K562 (cell line): ENCODE results near the gene PCBP3. TPM values are rescaled to one million over a fixed set of nuclear protein-coding genes. Genes with fewer than 3 reads are reported as not detected.

Source experiments
- ATAC-seq: fragments of 200-7000 bp; cut with Tn5 transposase; 3 replicates; pipeline ENCODE4 v1.9.1; 2020; ENCODE audit warnings: moderate library complexity
- BruUV-seq: library from RNA; stranded (reverse); fragments of 400-500 nt; replicated peaks from 2 replicates; lab custom pipeline; 2021; lab: Mats Ljungman, UMichigan
- CTCF ChIA-PET: fragments of 300-600 bp; formaldehyde crosslinking; extraction: SDS; loops from one replicate; lab custom pipeline; 2021; ENCODE audit warnings: low intra/inter-chr PET ratio; lab: Yijun Ruan, JAX
- POLR2A ChIA-PET: fragments of 300-600, 350-650 bp; sonication (Branson Sonifier 250); formaldehyde crosslinking; extraction: SDS; loops from one replicate; lab custom pipeline; 2021; ENCODE audit warnings: antibody characterized with exemption, inconsistent platforms; lab: Yijun Ruan, JAX
- DNase-seq, 4 experiments: peaks; one replicate each; pipeline versions ENCODE4 v3.0.0 to v3.0.0-alpha.2; 2011 to 2018; ENCODE audit warnings: low spot score in 3 of 4, mixed read lengths in 3 of 4; ENCODE audit errors: extremely low read depth in 1 of 4
- FAIRE-seq: peaks from 2 replicates; lab custom pipeline; 2011; peaks lifted over from hg19 to GRCh38; lab: Jason Lieb, UNC
- H2AFZ ChIP-seq: 2 replicates; pipeline ENCODE4 v1.6.0; 2011; ENCODE audit warnings: low read depth, low read length, control low read depth, inconsistent platforms
- H3K27ac ChIP-seq: fragments of 200-600 bp; 3 replicates; pipeline ENCODE4 v1.8.0; 2011; ENCODE audit warnings: low read depth, mild to moderate bottlenecking, control low read depth, inconsistent platforms, low read length, moderate library complexity, mixed read lengths; ENCODE audit errors: extremely low read depth
- H3K27me3 ChIP-seq, 2 experiments: fragments of 300-600 bp in 1 of 2; 2 replicates in 1 of 2; 3 replicates in 1 of 2; pipeline versions ENCODE4 v1.6.0 to v1.8.0; 2011; ENCODE audit warnings: inconsistent platforms in 2 of 2, low read length in 2 of 2, mild to moderate bottlenecking in 1 of 2, mixed read lengths in 1 of 2, moderate library complexity in 1 of 2; ENCODE audit not compliant: control insufficient read depth in 2 of 2, insufficient read depth in 2 of 2
- H3K36me3 ChIP-seq: fragments of 300-600 bp; 3 replicates; pipeline ENCODE4 v1.8.0; 2011; ENCODE audit warnings: mild to moderate bottlenecking, low read length, inconsistent platforms; ENCODE audit not compliant: control insufficient read depth, insufficient read depth
- H3K4me1 ChIP-seq, 2 experiments: fragments of 200-600 bp in 1 of 2; replicated peaks in 1 of 2; 2 replicates in 1 of 2; 3 replicates in 1 of 2; pipeline versions ENCODE4 v1.5.1 to v1.8.0; 2011; ENCODE audit warnings: inconsistent platforms in 2 of 2, low read length in 2 of 2, mild to moderate bottlenecking in 1 of 2, mixed read lengths in 1 of 2, moderate library complexity in 1 of 2; ENCODE audit not compliant: control insufficient read depth in 2 of 2, insufficient read depth in 2 of 2
- H3K4me2 ChIP-seq: 2 replicates; pipeline ENCODE4 v1.6.1; 2011; ENCODE audit warnings: low read length, control low read depth, inconsistent platforms, mixed read lengths; ENCODE audit not compliant: insufficient read depth
- H3K4me3 ChIP-seq: fragments of 200-600 bp; sonication (generic), shearing (Covaris generic); 2 replicates; pipeline ENCODE4 v1.5.1; 2016; ENCODE audit warnings: control low read depth, inconsistent platforms
- H3K79me2 ChIP-seq: fragments of 200-600 bp; 3 replicates; pipeline ENCODE4 v1.8.0; 2011; ENCODE audit warnings: low read length, inconsistent platforms; ENCODE audit not compliant: control insufficient read depth, insufficient read depth
- H3K9ac ChIP-seq, 2 experiments: 2 replicates each; pipeline versions ENCODE4 v1.6.0 to v1.6.1; 2011; ENCODE audit warnings: low read depth in 2 of 2, low read length in 2 of 2, control low read depth in 1 of 2, inconsistent platforms in 1 of 2, mild to moderate bottlenecking in 1 of 2, mixed read lengths in 1 of 2; ENCODE audit not compliant: insufficient read depth in 1 of 2
- H3K9me1 ChIP-seq: one replicate; pipeline ENCODE4 v1.6.0; 2011; ENCODE audit warnings: inconsistent platforms, mild to moderate bottlenecking, low read length, moderate library complexity; ENCODE audit not compliant: control insufficient read depth, insufficient read depth
- H3K9me3 ChIP-seq: replicated peaks from 2 replicates; pipeline ENCODE4 v1.5.1; 2011; ENCODE audit warnings: low read depth, low read length, inconsistent platforms; ENCODE audit not compliant: control insufficient read depth, insufficient read depth
- H4K20me1 ChIP-seq: replicated peaks from 2 replicates; pipeline ENCODE4 v1.6.1; 2011; ENCODE audit warnings: low read length, inconsistent platforms, mixed read lengths; ENCODE audit not compliant: control insufficient read depth, insufficient read depth
- ATF7 ChIP-seq: fragments of 450-650 bp; IDR thresholded peaks from 2 replicates; pipeline ENCODE4 v1.7.1; 2014; ENCODE audit warnings: mild to moderate bottlenecking, moderate library complexity
- MLLT1 ChIP-seq, 2 experiments: fragments of 450-650 bp; IDR thresholded peaks; 2 replicates each; pipeline ENCODE4 v1.6.1; 2016
- PREB ChIP-seq: sonication (generic); formaldehyde crosslinking; IDR thresholded peaks from 2 replicates; pipeline ENCODE4 v1.8.1; 2023; ENCODE audit warnings: mild to moderate bottlenecking, missing genetic modification reagents
- RBBP5 ChIP-seq: fragments of 200-600 bp; sonication (generic); IDR thresholded peaks from 2 replicates; pipeline ENCODE4 v1.6.1; 2012; ENCODE audit warnings: borderline replicate concordance, mild to moderate bottlenecking, low read length, control low read depth, inconsistent platforms; ENCODE audit not compliant: insufficient read depth, poor library complexity, severe bottlenecking
- RBM17 ChIP-seq: fragments of 200-400 bp; formaldehyde crosslinking; IDR thresholded peaks from 2 replicates; pipeline ENCODE4 v1.6.1; 2017; ENCODE audit warnings: low read depth, mild to moderate bottlenecking, low read length, borderline replicate concordance
- SMAD2 ChIP-seq: fragments of 150-350 bp; IDR thresholded peaks from 2 replicates; pipeline ENCODE4 v1.6.1; 2014; ENCODE audit warnings: low read depth, mild to moderate bottlenecking, low read length
- ZNF184 ChIP-seq: sonication (generic); formaldehyde crosslinking; IDR thresholded peaks from 2 replicates; pipeline ENCODE4 v1.5.0; 2020; ENCODE audit warnings: missing genetic modification reagents
- ZNF407 ChIP-seq: fragments of 450-650 bp; IDR thresholded peaks from 2 replicates; pipeline ENCODE4 v1.6.1; 2016; ENCODE audit warnings: low read depth
- WGBS: fragments of 100-300 bp; shearing (Covaris generic); methylation state at CpG from one replicate; pipeline ENCODE4 v1.1.6; 2016; ENCODE audit warnings: low coverage, mixed read lengths; ENCODE audit not compliant: insufficient coverage; ENCODE audit errors: missing lambda C conversion rate; 5-methylcytosine and 5-hydroxymethylcytosine counted together
- in situ Hi-C: fragments of 300-500 bp; cut with MboI; formaldehyde crosslinking; loops from 4 replicates; pipeline ENCODE4 v1.15.0; 2018; ENCODE audit warnings: inconsistent platforms, mixed read lengths
- intact Hi-C: fragments of 100-400 bp; cut with micrococcal nuclease; formaldehyde crosslinking; loops from 2 replicates; pipeline ENCODE4 v1.14.2; 2022
- polyA plus RNA-seq, 8 experiments: library from polyadenylated mRNA; depleted of rRNA in 4 of 8; stranded (reverse) in 5 of 8; unstranded in 3 of 8; fragments of >200 nt; fragmentation: Nextera tagmentation in 2 of 8; fragmentation: Illumina TruSeq in 1 of 8; extraction: Ambion mirVana in 2 of 8; extraction: Trizol in 1 of 8; gene quantifications; 2 replicates each; pipeline versions ENCODE4 v1.2.1 to v1.2.3, GENCODE V29; 2011 to 2014; ENCODE audit warnings: inconsistent platforms in 1 of 8, missing spikeins in 1 of 8
- total RNA-seq, 7 experiments: library from RNA; depleted of rRNA in 6 of 7; stranded (reverse); fragments of >200 nt in 6 of 7; fragmentation: Illumina TruSeq in 2 of 7; extraction: Trizol in 2 of 7; gene quantifications; 2 replicates each; pipeline versions ENCODE4 v1.2.1 to v1.2.3, GENCODE V29; 2011 to 2021; ENCODE audit warnings: low replicate concordance in 1 of 7

The PCBP3 gene
- total and polyA plus RNA-seq, 9 of the 15 experiments (the other 6 are each of a cell fraction or from before 2014, with no cell fraction given) = 0.18 TPM; not detected in 8

- TF ChIP-seq MLLT1 (IDR thresholded peaks at IDR 0.05) = no peak
Observed at GRCh38 chr21:45823100-45823681, 179.7 kb downstream of the PCBP3 start (continued).

GRCh38 chr21:45824546-45825215 is 181.2 kb downstream of the PCBP3 start:
- intact Hi-C loops (loop anchor here (5.0 kb wide), 1 partner anchor 377 kb away; no protein-coding TSS in a partner anchor), in situ Hi-C loops (loop anchor here (10.0 to 25.0 kb wide), 3 partner anchors 520 to 862 kb away; no protein-coding TSS in a partner anchor)
- no peak for FAIRE-seq
- Histone ChIP-seq H2AFZ (no peak overlapping the region), H3K4me3 (no peak overlapping the region), H3K4me1 (peaks cover 0 to 6% of the 10 kb centered on the region in 2 experiments; a peak in 2 of 5 replicates), H3K27me3 (peaks cover 54 to 78% of the 10 kb centered on the region in 2 experiments), H3K9ac (no peak overlapping the region), H3K79me2 (no peaks in the 10 kb centered on the region), H3K4me2 (no peak overlapping the region), H4K20me1 (peaks cover 24% of the 10 kb centered on the region), H3K36me3 (no peaks in the 10 kb centered on the region), H3K27ac (no peak overlapping the region), H3K9me1 (no peaks in the 10 kb centered on the region), H3K9me3 (no peaks in the 10 kb centered on the region)
- ATAC-seq = no peak
- DNase-seq = no peak
- 0% methylated on average over 8 of the region's 8 CpGs for WGBS
- POLR2A ChIA-PET = interaction anchor here (0.6 kb wide), 1 partner anchor 57 kb away, joined by 4 read pairs; no protein-coding TSS in a partner anchor
- BruUV-seq = no TSS peak
- CTCF ChIA-PET = no interaction called here
- TF ChIP-seq ZNF184 (CRISPR knock-in tag) (no peak), ZNF407 (no peak), RBBP5 (no peak), RBM17 (no peak), ATF7 (no peak), SMAD2 (no peak), PREB (no peak)
